ENCODE measurements around the gene TMEM114.

TMEM114 gene

DNA sequence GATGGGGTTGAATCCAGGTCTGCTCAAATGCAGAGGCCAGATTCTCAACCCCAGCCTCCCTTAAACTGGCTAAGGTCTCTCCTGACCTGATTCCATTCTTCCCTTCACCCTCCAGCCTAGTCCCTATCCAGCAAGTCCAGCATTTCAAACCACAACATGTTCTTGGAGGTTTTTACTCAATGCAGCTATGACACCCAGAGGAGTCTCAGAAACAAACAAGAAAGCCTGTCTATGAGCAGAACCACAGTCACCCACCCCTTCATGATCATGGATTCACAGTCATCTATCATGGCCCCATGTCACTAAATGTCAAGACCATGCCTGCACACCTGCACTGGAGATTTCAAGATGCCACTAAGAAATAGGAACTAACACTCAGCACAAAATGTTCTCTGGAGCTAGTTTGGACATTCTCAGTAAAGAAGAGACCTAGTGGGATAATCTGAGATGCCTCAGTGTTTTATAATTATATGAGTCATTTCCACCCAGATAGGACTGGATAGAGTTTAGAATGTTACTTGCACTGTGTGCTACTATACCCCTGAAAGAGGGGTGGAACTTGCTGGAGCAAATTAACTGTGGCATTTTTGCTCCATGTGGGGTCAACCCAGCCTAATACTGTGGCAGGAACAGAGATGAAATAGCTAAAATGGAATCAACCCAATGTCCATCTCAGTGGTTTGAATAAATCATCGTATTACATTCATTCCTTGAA, 21.7 kb upstream of the TMEM114 start:
- in situ Hi-C loops (cut with MboI; ENCODE audit: low sequenced_read_pairs): no loop called here

- in situ Hi-C loops (cut with MboI; ENCODE audit: low sequenced_read_pairs): no loop called here
Measured at GRCh38 chr16:8611122-8611521, 20.8 kb upstream of the TMEM114 start.

DNA sequence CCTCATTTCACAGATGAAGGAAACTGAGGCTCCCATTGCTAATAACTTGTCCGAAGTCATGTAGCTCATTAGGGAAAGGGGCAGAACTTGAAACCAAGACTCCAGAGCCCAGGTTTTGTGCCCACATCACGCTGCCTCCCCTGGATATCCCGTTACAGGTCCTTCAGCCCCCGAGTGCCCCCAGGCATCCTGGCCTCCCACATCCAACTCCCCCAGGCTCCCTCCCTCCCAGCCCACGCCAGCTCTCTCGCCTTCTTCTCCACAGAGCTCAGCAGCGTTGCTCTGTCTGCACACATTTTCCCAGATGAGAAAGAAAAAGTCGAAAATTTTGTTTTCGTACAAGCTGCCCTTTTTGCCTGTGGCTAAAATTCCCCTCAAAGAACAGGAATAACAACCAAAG, 16.9 kb upstream of the TMEM114 start:
- in situ Hi-C loops (cut with MboI; ENCODE audit: low sequenced_read_pairs): no loop called here

DNA sequence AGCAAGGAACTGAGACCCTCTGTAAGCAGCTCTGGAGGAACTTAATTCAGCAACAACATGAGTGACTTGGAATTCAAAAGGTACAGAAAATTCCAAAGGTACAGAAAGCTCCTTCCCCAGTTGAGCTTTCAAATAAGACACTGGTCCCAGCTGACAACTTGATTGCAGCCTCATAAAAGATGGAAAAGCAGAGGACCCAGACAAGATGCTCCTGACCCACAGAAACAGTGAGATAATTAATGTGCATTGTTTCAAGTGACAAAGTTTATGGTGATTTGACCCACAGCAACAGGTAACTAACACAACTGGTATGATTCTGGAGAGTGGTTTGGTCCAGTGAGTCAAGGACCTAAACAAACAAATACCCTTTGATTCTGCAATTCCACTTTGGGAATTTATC, 15.2 kb upstream of the TMEM114 start:
- in situ Hi-C loops (cut with MboI; ENCODE audit: low sequenced_read_pairs): no loop called here

GRCh38 chr16:8600144-8600775, 9.9 kb upstream of the TMEM114 start:
- in situ Hi-C loops (cut with MboI; ENCODE audit: low sequenced_read_pairs): no loop called here

- in situ Hi-C loops (cut with MboI; ENCODE audit: low sequenced_read_pairs): no loop called here
Measured at GRCh38 chr16:8596581-8596980, 6.3 kb upstream of the TMEM114 start.

- in situ Hi-C loops (cut with MboI; ENCODE audit: low sequenced_read_pairs): no loop called here
Measured at GRCh38 chr16:8595783-8596182, 5.5 kb upstream of the TMEM114 start.

DNA sequence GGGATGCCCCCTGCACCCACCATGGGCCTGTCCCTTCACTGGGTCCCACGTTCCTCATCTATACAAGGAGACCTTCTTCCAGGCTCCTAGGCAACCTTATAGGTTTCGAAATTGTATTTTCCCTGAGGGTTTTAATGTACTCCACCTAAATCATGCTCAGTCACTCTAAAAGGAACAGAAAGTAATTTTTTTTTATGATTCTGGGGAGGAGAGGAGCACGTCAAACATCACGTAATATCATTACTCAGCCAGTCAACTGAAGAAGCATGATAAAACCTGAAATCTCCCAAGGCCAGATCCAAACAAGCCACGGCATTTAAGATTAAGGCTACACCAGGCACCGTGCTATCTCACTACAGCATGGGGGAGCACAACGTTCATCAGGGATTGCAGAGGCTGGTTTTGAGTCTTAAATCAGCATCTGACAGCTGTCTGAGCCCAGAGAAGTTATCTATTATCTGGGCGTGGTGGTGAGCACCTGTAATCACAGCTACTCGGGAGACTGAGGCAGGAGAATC, 3.9 kb upstream of the TMEM114 start:
- in situ Hi-C loops (cut with MboI; ENCODE audit: low sequenced_read_pairs): no loop called here

DNA sequence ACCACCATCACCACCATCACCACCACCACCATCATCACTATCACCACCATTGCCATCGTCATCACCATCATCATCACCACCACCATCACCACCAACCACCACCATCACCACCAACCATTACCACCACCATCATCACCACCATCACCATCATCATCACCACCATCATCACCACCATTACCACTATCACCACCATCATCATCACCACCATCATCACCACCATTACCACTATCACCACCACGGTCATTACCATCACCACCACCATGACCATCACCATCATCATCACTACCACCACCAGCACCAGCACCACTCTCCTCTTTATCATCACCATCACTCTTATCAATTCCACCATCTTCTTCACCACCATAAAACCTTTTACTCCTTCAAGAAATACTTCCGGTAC, 1.1 kb upstream of the TMEM114 start:
- in situ Hi-C loops (cut with MboI; ENCODE audit: low sequenced_read_pairs): no loop called here

DNA sequence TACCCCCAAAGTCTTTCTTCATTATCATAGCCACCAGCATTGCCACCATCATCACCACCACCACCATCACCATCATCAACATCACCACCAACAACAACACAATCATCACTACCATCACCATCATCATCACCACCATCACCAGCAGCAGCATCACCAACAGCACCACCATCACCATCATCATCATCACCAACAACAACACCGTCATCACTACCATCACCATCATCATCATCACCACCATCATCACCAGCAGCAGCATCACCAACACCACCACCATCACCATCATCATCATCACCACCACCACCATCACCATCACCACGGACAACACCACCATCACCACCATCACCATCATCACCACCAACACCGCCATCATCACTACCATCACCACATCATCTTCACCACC, 500 bp upstream of the TMEM114 start:
- in situ Hi-C loops (cut with MboI; ENCODE audit: low sequenced_read_pairs): no loop called here

DNA sequence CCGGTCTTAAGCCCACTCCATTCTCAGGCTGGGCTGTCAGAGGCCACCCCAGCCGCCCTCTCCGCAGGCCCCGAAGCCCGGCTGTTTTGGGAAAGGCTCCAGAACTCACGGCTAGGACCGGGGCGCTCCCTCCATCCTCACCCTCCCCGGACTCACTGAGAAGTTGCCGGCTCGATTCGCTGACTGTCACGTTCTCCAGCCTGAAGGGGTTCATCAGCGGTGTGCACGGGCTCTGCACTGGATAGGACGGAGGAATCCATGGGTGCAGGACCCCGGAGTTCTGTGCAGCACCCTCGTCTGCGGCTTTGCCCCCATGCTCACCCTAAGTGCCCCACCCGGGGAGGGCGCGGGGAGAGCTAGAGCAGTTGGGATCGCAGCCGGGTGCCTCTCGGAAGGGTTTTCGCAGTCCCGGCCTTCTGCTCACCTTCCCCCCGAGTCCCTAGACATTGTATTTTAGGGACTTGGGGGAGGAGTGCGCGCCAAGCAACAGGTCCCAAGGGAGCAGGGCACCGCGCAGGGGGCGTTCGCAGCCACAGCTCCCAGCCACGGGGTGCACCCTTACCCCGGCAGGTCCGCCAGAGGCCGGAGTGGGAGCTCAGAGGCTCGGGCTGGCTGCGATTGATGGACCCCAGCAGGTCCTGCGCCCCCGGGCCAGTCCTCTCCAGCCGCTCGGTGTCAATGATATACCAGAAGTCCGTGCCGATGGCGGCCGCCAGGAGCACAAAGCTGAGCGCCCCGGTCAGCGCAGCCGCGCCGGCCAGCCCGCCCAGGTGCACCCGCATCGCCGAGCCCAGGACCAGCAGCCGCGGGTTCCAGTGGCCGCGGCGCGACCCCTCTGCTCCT, 1.0 kb downstream of the TMEM114 start:
- in situ Hi-C loops (cut with MboI; ENCODE audit: low sequenced_read_pairs): no loop called here

DNA sequence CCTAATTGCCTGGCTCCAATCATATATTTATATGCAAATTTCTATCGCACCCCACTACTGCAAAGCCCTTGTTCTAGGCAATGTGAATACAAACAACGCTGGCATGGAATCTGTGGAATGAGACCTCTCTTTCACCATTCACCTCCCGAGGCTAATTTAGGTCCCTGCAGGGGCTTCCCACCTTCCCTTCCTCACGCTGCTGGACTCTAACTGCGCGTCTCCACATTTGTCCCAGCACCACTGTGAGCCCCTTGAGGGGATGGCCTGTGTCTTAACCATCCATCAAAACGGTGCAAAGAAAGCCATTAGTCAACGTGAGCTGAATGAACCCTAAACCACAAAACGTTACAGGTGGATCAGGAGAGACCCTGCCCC, 1.6 kb downstream of the TMEM114 start:
- in situ Hi-C loops (cut with MboI; ENCODE audit: low sequenced_read_pairs): no loop called here

DNA sequence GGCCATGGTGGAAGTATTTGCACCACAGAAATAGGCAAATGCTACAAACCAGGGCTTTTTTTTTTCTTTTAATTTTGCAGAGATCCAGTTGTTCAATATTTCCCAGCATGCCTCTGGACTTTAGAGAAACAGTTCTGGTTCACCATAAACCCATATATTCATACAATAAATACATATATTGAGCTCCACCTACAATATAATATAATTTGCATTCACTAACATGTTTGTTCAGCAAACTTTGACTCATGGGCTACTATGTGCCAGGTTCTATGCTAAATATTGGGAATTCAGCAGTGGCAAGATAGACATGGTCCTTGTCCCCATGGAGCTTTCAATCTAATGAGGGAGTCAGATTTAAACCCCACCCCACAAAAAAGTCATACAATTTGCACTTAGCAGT, 3.2 kb downstream of the TMEM114 start:
- in situ Hi-C loops (cut with MboI; ENCODE audit: low sequenced_read_pairs): no loop called here

DNA sequence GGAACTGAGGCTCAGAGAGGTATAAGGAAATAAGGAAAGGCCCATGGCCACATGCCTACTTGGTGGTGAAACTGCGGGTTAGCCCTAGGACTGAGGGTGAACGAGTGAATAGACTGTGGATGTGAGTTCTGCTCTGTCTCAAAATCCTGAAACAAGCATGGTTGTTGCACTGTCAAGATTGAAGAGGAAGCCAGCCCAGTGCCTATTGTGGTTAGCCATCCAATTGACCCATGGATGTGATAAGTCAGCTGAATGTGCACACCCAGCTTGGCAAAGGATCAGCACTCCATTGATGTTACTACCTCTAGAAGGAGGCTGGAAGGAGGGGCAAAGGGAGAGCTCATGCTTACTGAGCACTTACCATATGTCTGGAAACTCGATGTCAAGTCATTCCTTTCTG, 4.5 kb downstream of the TMEM114 start:
- in situ Hi-C loops (cut with MboI; ENCODE audit: low sequenced_read_pairs): no loop called here

DNA sequence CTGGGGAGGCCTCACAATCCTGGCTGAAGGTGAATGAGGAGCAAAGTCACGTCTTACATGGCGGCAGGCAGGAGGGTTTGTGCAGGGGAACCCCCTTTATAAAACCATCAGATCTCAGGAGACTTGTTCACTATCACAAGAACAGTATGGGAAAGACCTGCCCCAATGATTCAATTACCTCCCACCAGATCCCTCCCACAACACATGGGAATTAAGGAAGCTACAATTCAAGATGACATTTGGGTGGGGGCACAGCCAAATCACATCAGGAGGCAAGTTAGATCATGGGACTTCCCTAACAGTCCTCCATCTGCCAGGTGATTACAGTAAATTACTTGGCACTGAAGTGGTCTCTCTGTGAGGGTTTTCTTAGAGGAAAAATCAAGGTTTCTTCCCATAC, 5.3 kb downstream of the TMEM114 start:
- in situ Hi-C loops (cut with MboI; ENCODE audit: low sequenced_read_pairs): no loop called here

GRCh38 chr16:8583732-8584131, 6.6 kb downstream of the TMEM114 start:
- in situ Hi-C loops (cut with MboI; ENCODE audit: low sequenced_read_pairs): no loop called here

DNA sequence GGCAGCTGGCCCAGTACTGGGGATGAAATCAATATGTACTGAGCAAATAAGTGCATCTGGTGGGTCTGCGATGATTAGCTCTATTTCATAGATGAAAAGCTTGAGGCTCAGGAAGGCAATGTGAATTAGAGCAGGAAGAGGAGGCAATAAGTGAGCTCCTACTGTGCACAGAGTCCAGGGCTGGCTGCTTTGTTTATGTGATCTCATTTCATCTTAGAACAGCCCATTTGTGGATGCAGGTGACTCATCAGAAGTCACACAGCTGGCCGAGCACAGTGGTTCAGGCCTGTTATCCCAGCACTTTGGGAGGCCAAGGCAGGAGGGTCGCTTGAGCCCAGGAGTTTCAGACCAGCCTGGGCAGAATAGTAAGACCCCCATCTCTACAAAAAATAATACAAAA, 7.1 kb downstream of the TMEM114 start:
- in situ Hi-C loops (cut with MboI; ENCODE audit: low sequenced_read_pairs): no loop called here

- in situ Hi-C loops (cut with MboI; ENCODE audit: low sequenced_read_pairs): no loop called here
Measured at GRCh38 chr16:8581831-8582580, 8.3 kb downstream of the TMEM114 start.

DNA sequence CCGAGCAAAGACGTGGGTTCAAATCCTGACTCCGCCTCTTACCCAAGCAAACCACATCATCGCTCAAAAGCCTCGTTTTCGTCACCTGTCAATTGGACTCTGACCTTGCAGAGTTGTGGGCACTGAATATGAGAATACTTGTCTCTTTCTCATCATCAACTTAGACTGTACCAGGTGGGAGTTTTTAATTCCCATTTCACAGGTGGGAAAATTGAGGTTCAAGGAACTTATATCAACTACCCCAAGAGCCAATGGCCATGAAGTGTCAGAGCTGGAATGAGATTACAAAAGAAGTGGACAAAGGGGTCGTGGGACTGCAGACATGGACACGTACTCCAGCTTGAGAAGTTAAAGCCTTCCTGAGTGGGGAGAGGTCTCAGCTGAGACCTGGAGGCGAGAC, 10.8 kb downstream of the TMEM114 start:
- in situ Hi-C loops (cut with MboI; ENCODE audit: low sequenced_read_pairs): loop anchor here (10.0 kb wide), 1 partner anchor 65 kb away; no protein-coding TSS in a partner anchor

GRCh38 chr16:8577678-8578304, 12.5 kb downstream of the TMEM114 start:
- in situ Hi-C loops (cut with MboI; ENCODE audit: low sequenced_read_pairs): loop anchor here (10.0 kb wide), 1 partner anchor 67 kb away; no protein-coding TSS in a partner anchor
